Hepatocyte (in vitro differentiated cells): ENCODE data around the gene SHANK1.

ENCODE experiments used
- CTCF ChIP-seq: fragments of 200-600 bp; sonication (generic); IDR thresholded peaks from 2 replicates; pipeline ENCODE4 v1.5.1; 2016; ENCODE audit warnings: antibody characterized with exemption, mild to moderate bottlenecking; ENCODE audit not compliant: poor library complexity
- EZH2 ChIP-seq: fragments of 200-600 bp; sonication (generic); IDR thresholded peaks from 2 replicates; pipeline ENCODE4 v1.6.1; 2016; ENCODE audit warnings: antibody characterized with exemption, mild to moderate bottlenecking, borderline replicate concordance

GRCh38 chr19:50759886-50760285 is 40.3 kb upstream of the SHANK1 start:
- TF ChIP-seq CTCF (no peak), EZH2 (no peak)
